ENCODE measurements around the gene SYT17.

SYT17 gene

DNA sequence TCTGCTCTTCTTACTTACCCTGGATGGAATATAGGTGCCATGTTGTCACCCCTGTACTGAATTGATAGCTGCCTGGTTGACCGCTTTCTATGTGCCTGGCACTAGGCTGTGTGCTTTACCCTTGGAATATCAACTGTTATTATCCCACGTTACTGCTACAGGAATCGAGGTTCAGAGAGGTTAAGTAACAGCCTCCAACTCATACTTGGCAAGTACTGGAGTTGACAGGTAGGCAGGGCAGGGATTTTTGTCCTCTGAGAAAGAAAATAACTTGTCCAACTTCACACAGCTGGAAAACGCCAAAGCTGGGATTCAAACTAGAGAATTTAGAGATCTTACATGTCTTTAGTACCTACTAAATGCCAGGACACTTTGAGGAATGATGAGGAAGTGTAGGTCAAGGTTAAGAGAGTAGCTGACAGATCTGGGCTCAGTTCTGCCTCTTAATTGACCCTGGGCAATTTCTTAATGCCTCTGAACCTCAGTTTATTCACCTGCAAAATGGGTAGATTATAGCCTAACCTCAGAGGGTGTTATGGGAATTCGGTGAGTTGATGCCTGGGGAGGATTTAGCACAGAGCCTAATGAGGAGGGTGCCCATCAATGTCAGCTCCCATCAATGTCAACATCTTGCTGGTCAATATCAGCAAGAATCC, 28.5 kb upstream of the SYT17 start:
- no peak for DNase-seq (ENCODE audit: low read depth)

GRCh38 chr16:19140396-19140795, 27.6 kb upstream of the SYT17 start:
- no peak for DNase-seq (ENCODE audit: low read depth)

DNA sequence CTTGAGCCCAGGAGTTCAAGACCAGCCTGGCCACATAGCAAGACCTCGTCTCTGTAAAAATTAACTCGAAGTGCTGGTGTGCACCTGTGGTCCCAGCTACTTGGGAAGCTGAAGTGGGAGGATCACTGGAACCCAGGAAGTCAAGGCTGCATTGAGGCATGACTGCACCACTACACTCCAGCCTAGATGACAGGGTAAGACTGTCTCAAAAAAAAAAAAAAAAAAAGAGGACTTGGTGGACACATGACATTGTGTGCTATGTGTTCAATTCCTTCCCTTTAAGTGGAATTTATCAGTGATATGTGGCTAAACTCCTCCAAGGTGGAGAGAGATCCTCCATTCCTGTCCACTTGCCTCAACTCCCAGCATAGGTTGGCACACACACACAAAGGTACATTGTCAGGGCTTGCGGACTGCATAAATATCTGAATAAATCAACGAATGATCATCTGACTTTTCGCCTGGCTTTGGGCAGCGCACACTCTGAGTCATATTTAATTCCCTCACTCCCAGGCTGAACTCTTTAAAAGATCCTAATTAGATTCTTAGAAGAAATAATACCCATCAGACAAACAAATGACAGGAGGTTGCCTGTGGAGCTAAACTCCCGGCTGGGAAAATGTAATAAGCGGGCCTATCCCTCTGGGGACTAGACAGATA, 25.0 kb upstream of the SYT17 start:
- DNase-seq (ENCODE audit: low read depth) = no peak

GRCh38 chr16:19143599-19143956, 24.5 kb upstream of the SYT17 start:
- no peak for DNase-seq (ENCODE audit: low read depth)

DNA sequence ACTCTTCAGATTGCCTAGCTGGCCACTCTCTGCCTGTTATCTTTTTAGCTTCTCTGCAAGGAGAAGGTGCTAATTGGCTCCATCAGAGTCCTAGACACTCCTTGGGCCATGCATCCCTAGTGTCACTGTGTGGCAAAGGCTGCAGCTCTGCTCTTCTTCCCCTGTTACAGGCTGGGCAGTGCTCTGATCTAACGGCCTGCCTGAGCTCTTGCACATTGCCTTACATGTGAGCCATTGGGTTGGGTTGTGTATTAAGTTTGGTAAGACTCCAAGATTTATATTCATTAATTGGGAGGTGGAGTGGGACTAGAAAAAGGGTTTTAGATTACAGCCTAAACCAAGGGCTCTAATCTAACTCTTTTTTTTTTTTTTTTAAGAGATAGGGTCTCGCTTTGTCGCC, 23.0 kb upstream of the SYT17 start:
- no peak for DNase-seq (ENCODE audit: low read depth)

DNA sequence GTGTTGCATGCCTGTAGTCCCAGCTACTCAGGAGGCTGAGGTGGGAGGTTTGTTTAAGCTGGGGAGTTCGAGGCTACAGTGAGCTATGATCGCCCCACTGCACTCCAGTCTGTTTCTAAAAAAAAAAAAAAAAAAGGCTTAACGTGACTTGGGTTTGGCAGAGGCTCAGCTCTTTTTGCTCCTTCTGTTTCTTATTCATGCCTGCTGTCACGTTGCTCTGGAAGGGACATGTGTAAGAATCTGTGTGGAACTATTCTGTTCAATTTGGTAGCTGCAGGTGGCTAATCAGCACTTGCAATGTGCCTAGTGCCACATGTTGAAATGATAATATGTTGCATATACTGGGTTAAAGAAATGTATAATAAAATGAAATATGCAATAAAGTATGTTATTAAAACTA, 20.9 kb upstream of the SYT17 start:
- DNase-seq (ENCODE audit: low read depth) = peak; percentile 19

GRCh38 chr16:19147627-19148026, 20.4 kb upstream of the SYT17 start:
- no peak for DNase-seq (ENCODE audit: low read depth)

GRCh38 chr16:19148189-19148588, 19.9 kb upstream of the SYT17 start:
- DNase-seq (ENCODE audit: low read depth) = no peak

GRCh38 chr16:19151310-19151709, 16.7 kb upstream of the SYT17 start:
- DNase-seq (ENCODE audit: low read depth) = no peak

DNA sequence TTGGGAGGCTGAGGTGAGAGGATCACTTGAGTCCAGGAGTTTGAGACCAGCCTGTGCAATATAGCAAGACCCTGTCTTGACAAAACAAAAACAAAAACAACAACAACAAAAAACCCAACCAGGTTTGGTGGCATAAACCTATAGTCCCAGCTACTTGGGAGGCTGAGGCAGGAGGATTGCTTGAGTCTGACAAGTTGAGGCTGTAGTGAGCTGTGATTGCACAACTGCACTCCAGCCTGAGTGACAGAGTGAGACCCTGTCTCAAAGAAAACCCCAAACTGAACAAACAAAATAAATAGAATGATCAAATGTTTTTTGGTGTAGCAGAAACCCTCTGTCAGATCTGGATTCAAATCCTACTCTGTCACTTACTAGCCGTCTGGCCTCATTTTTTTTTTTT, 16.0 kb upstream of the SYT17 start:
- no peak for DNase-seq (ENCODE audit: low read depth)

DNA sequence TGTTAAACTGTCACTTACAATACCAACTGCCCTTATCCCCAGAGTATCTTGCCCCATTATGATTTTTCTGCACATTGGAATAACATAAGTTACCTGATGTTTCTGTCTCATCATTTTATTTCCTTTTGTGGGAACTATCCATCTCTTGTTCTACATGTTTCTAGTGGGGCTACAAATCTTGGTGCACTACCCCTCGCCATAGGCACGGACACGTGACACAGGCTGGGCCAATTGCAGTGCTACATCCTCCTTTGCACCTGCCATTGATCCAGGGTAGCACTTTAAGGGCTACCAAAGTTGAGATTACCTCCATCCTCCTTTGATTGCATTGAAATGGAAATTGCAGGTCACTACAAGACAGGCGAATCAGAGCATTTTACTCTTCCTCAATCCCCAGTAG, 14.2 kb upstream of the SYT17 start:
- DNase-seq (ENCODE audit: low read depth) = peak; percentile 21

DNA sequence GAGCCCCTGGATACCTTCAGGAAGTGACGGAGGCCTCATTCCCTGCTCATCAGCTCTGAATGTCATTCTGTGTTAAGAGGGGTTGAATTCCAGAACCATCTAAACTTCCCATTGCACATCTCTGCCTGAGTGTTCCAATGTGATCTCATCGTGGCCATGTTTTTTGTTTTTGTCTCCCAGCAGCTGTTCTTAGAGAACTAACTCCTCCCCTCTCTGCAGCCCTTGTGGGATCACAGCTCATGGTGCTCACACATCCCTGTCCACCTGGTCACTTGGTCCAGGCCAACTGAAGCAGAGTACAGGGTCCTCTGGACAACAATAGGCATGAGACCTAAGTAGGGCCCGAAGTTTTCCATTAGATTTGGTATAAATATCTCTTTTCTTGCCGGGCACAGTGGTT, 6.0 kb upstream of the SYT17 start:
- no peak for DNase-seq (ENCODE audit: low read depth)

GRCh38 chr16:19163215-19163614, 4.8 kb upstream of the SYT17 start:
- DNase-seq (ENCODE audit: low read depth) = no peak

DNA sequence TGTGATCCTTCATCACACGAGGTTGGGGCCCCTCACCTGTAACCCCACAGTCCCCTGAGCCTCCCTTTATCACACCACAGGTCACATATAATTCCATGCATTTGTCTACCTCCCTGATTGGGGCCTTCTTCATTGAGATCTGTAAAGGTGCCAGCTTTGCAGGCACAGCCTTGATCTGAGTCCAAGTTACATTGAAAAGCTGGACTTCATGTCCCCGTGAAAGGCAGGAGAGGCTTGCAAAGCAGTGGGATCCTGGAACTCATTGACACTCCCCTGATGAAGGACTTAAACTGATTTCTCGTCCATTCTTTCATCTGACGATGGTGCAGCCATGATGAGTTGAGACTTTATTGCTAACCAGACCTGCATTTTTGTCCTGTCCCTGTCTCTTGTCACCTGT, 3.8 kb upstream of the SYT17 start:
- DNase-seq (ENCODE audit: low read depth) = no peak

DNA sequence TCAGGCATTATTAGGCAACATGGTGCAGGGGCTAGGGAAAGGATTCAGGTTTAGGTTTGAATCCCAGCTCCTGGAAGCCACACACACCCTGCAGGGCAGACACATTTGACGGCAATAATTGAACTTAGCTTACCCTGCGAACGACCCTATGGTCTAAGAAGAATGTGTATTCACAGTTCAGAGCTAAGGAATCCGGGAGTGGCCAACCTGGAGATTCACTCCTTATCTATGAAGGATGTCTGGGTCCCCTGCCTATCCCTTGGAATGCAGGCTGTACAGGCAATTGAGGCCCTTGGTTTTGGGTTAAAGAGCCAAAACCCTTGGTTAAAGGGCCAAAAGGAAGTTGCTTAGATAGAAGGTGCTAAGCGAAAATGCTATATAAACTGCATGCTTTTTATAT, 2.9 kb upstream of the SYT17 start:
- no peak for DNase-seq (ENCODE audit: low read depth)

DNA sequence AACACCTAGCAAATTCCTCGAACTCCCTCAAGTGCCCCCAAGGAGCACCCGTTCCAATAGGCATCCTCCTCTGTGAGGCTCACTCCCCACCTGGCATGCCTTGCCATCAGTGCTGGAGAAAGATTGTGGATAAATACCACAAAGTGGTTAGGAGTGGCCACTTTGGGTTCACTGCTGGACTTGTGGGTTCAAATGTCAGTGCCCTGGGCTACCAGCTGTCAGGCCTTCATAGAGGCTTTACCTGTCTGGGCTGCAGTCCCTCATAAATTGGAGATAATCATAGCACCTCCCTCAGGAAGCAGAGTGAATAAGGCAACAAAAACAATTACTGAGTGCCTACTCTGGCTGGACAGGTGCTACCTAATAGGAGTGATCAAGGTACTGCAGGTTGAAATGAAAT, 1.5 kb upstream of the SYT17 start:
- no peak for DNase-seq (ENCODE audit: low read depth)

- no peak for DNase-seq (ENCODE audit: low read depth)
Measured at GRCh38 chr16:19168371-19169081, 486 bp downstream of the SYT17 start.

GRCh38 chr16:19169082-19169639, 1.1 kb downstream of the SYT17 start:
- no peak for DNase-seq (ENCODE audit: low read depth)

- no peak for DNase-seq (ENCODE audit: low read depth)
Measured at GRCh38 chr16:19170043-19170655, 2.1 kb downstream of the SYT17 start.

DNA sequence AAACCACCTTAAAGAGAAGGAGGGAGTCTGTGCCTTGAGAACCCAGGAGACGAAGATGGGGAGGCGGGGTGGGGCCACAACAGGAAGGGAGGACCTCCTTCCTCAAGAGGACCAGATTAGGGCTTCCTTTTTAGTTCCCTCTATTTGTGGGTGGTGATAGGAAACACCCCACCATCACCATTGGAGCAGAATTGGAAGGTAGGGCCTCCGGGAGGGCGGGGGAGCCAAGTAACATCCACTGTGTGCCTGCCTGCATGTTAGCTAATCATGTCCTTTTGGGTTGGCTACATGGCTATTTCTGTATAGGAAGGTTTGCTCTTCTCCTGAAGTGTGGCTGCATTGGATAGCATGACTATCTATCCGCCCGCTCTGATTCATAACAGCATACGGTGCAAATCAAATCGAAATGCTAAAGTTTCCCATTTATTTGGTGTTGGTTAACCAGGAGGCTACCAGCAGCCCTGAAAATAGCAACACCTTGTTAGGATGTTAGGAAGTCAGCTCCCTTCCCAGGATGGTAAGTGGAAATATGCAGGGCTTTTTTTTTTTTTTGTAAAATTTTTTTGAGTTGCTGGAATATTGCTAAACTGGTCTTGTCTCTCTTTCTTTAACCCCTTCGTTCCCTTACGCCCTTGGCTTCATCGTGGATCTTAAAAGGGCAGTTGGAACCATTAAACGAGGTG, 4.2 kb downstream of the SYT17 start:
- no peak for DNase-seq (ENCODE audit: low read depth)

DNA sequence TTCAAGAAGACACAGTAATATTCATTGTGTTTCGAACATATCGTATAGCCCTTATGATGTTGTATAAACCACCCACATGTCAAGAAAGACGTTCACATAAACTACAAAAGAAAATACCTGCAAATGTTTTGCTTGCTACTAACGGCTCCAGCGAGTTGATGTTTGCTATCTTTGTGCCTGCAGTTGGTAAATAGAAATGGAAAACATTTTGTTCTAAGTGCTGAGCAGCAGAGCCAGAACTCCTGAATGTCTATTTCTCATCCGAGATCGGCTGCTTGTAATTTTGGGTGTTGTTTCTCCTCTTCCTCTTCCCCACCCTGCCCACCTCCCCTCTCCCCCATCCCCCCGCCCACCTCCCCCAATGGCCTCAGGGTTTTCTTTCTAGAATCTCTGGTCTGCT, 5.0 kb downstream of the SYT17 start:
- no peak for DNase-seq (ENCODE audit: low read depth)

GRCh38 chr16:19173649-19174383, 5.8 kb downstream of the SYT17 start:
- no peak for DNase-seq (ENCODE audit: low read depth)
